Measurements from ENCODE around the gene BRWD1.

DNA sequence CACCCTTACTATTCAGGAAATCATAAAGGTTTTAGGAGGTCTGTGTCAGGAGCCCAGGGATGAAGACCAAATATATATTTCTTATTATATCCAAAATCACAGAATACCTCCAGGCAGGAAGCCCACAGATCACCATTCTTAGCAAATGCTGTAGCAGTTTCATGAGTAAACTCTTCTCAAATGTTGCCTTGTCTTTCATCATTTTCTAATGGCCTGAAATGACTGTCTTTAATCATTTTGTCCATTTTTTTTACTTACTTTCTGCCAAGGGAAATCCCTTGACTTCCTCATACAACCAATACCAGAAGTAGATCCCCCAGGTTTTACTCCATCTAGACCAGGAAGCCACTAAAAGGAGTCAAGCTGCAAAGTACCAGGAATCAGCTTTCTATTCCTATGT lies 162.6 kb downstream of the BRWD1 start:
- TF ChIP-seq POLR2A (IDR thresholded peaks at IDR 0.05), result no peak
- no peak for TF ChIP-seq CTCF (IDR thresholded peaks at IDR 0.05 in 8 of 11, conservative IDR thresholded peaks at IDR 0.05 in 3 of 11)
